ENCODE measurements around the gene AKAP13. TPM values are rescaled to one million over a fixed set of nuclear protein-coding genes. Genes with fewer than 3 reads are reported as not detected.

Gene AKAP13
- total RNA-seq, 1 donor from 2014 or later = 196 TPM

- DNase-seq (ENCODE audit: low spot score) = no peak
Observed at GRCh38 chr15:85694091-85694490, 313.7 kb downstream of the AKAP13 start.

DNA sequence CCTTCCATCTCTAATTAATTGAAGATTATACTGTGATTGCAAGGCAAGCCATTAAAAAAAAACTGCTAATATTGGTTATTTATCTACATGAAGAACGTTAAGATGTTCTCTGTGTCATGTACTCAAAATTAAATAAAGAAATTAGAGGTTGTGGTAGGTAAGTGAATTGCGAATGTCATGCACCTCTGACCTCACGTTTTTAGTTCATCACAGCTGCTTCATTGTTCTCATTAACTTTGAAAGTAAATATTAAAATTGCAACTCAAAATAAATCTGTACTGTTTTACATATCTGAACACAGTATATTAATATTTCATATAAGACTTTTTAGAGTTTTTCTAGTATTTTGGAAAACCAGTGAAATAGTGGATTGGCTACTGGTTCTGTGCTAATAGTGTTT, 320.4 kb downstream of the AKAP13 start:
- DNase-seq (ENCODE audit: low spot score) = no peak

DNA sequence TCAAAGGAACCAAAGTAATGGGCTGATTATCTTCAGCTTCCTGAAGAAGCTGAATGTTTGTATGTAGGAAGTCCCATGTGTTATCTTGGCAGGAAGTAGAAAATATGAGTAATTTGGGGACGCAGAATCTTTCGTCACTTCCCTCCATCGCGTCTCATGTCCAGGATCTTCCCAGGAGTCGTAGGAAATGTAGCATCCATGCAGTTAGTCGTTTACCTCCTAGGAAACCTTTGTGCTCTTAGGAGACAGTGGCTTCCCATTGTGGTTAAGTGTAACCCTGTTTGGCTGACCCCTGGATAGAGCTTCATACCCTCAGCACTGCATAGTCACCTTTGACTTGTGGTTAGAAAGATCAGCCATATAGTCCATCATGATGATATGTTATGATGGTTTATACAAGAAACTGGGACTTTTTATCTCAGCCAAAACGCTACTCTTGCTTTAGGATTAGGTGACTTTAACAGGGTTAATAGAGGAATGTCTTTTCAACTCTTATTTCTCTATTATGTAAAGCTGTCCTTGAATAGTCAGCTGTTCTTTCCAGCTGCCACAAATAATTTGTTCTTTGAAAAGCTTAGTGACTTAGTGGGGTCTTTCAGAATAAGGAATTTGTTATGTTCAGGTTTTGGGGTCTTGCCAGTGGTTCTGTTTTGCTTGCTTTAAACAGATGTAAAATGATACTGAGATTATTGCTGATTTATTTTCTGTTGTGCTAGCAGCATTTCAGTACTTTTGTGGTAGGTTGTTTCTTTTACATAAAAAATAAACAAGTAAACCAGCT, 322.1 kb downstream of the AKAP13 start:
- DNase-seq (ENCODE audit: low spot score) = peak; percentile 87

DNA sequence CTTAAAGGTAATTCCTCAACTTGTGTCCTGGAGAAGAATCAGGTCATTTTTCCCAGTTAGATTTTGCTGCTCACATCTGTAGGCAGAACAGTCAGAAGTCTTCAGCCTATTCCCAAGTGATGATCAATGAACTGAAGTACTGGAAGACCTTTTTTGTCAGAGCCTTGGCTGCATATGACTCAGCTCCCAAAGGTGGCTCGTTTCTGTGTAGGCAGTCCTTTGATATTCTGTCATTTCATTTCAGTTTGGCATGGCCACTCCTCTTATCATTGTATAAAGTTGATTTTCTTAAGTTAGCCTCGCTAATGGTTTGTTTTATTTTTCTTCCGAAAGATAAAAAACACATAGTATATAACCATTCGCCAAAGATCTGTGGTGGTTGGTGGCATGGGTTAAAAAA, 323.7 kb downstream of the AKAP13 start:
- no peak for DNase-seq (ENCODE audit: low spot score)

- DNase-seq (ENCODE audit: low spot score) = peak; percentile 78
Observed at GRCh38 chr15:85704720-85705429, 324.5 kb downstream of the AKAP13 start.

- DNase-seq (ENCODE audit: low spot score) = peak; percentile 96
Observed at GRCh38 chr15:85706779-85707518, 326.5 kb downstream of the AKAP13 start.

DNA sequence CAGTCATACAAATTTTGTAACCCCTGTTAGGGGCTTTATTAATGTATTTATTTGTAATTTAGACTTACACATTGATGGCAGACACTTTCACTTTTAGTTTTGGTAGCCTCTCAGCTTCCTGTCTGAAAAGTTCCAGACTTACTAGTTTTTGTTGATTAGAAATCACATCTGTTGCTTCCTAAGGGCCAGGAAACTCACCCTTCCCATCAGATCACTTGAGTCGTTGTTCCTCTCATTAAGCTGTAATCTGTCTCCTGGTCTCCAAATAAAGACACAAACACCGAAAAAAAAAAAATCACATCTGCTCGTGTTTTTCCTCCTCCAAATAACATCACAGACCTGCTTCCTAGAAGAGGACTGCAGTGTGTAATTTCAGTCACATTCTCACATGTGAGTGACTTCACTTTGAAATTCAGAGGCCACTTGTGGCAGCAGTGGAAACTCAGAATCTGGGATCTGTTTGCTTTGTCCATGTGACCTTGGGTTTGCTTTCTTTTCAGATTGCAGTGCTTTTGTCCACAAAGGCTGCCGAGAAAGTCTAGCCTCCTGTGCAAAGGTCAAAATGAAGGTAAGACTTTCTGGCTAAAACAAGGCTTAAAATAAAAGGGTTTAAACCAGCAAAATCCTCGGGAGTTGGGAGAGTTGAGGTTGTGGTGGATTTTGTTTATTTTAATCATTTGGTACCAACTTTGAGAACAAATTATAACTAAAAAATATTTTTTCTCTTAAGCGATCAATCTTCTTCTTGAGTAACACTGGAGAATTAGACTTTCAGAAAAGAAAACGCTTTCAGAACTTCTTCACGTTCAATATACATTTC, 327.3 kb downstream of the AKAP13 start:
- DNase-seq (ENCODE audit: low spot score) = peak; percentile 55

DNA sequence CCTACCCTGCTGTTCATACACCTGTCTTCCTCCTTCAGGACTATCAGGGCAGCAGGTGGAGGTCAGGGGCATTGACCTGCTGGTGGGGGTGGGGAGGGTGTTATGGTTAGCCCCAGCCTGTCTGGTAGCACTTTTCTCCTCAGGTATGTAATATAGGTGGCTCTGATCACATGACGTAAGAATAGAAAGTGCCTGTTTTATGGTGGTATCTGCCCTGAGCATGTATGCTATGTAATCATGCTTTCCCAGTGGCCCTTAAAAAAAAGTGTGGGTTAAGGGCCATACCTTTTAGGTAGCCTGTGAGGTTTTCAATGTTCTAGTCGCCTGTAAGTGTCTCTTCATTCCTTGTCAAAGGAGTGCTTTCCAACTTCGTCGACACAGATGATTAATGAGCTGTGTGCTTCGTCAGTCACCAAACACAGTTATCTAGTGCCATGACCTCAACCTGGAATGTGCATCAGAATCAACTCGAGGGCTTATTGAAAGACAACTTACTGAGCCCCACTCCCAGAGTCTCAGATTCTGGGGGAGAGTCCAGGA, 328.1 kb downstream of the AKAP13 start:
- peak; percentile 74 for DNase-seq (ENCODE audit: low spot score)

GRCh38 chr15:85709250-85709649, 328.8 kb downstream of the AKAP13 start:
- no peak for DNase-seq (ENCODE audit: low spot score)

DNA sequence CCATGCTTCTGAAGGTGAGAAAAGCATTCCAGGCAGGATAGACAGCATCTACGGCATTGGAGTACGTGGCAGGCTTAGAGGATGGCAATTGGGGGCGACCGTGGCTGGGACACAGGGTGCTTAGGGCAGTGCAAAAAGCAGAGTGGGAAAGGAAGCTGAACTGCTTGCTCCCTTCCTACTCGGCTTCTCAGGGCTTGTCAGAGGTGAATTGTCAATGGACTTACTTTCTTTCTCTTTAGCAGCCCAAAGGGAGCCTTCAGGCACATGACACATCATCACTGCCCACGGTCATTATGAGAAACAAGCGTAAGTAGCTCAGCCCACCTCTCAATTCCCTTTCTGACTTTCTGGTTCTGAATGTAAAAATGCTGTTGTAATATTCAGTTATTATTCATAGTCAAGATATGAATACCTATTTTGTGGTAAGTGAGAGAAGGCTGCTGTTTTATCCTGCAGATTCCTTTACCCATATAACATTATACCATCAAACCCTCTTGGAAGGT, 330.0 kb downstream of the AKAP13 start:
- DNase-seq (ENCODE audit: low spot score) = no peak

DNA sequence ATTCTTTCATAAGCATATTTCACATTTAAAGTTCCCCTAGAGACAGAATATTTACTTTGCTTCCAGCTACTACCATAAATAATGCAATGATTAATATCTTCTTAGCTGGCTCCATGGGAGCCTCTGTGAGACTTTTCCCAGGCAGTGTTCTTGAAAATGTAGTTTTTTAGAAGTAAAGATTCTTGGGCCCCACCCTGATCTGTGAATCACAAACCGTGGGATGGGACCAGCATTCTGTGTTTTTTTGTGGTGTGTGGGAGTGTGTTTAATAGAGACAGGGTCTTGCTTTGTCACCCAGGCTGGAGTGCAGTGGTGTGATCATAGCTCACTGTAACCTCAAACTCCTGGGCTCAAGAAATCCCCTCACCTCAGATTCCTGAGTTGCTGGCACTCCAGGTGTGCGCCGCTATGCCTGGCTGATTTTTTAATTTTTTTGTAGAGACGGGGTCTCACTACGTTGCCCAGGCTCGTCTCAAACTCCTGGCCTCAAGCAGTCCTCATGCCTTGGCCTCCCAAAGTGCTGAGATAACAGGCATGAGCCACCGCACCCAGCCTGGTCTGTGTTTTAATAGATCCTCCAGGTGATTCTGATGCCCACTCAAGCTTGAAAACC, 331.3 kb downstream of the AKAP13 start:
- no peak for DNase-seq (ENCODE audit: low spot score)

DNA sequence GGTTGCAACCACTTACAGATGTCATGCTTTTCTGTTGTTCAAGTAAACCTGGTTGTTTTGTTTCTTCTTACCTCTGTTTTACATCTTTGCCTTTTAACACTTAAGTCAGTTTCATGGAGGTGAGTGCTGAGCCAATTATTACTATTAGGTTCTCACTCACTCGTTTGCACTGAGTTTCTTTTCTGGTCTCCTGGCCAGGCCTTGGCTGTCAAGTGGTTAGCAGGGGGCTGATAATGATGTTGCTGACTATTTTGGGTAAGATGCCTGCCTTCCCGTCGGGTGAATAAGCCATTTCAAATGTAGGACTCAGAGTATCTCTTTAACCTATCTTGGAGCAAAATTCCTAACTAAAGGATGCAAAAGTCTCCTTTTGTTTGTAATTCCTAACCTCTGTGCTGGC, 335.9 kb downstream of the AKAP13 start:
- DNase-seq (ENCODE audit: low spot score) = no peak

DNA sequence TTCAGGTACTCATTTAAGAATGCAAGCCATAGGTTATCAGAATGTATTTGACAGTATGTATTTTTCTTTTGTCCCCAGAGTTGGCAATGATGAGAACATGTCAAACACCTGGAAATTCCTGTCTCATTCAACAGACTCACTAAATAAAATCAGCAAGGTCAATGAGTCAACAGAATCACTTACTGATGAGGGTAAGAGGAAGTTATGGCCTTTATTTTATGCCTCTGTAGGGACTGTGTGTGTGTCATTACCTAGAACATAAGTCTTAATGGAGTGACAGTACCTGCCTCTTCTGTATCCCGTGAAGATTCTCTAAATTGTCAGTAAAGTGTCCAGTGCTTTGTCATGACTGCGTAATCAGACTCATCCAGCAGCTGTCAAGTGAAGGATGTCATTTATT, 336.8 kb downstream of the AKAP13 start:
- DNase-seq (ENCODE audit: low spot score) = no peak

DNA sequence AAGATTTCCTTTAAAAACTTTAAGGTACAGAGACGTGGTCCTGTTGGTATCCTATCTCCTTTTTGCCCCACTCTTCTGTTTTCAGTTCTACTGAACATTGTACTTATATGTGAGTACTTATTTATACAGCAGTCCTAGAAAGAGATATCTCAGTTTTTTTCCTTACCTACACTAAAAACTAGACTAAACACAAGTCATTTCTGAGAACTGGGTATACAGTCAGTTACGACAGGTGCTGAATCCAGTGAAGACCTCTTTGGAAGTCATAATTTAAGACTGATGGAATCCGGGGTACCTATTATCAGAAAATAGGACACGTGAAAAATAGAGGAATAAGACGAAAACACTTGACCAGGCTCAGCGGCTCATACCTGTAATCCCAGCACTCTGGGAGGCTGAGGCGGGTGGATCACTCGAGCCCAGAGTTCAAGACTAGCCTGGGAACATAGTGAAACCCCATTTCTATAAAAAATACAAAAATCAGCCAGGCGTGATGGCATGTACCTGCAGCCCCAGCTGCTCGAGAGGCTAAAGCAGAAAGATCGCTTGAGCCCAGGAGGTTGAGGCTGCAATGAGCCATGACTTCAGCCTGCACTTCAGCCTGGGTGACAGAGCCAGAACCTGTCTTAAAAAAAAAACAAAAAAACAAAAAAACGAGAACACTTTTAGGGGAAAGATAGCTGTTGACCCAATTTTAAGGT, 338.0 kb downstream of the AKAP13 start:
- DNase-seq (ENCODE audit: low spot score) = no peak

DNA sequence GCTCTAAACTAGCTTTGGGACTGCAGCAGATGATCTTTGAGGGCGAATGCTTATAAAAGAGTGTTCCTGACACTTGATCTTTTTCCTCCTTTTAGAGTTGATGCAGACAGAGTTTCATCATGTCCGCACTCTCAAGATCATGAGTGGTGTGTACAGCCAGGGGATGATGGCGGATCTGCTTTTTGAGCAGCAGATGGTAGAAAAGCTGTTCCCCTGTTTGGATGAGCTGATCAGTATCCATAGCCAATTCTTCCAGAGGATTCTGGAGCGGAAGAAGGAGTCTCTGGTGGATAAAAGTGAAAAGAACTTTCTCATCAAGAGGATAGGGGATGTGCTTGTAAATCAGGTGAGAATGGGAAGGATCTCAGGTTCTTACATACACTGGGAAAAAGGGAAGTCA, 338.6 kb downstream of the AKAP13 start:
- no peak for DNase-seq (ENCODE audit: low spot score)

GRCh38 chr15:85722374-85723152, 342.2 kb downstream of the AKAP13 start:
- no peak for DNase-seq (ENCODE audit: low spot score)

- DNase-seq (ENCODE audit: low spot score) = peak; percentile 47
Observed at GRCh38 chr15:85723960-85724945, 343.9 kb downstream of the AKAP13 start.

DNA sequence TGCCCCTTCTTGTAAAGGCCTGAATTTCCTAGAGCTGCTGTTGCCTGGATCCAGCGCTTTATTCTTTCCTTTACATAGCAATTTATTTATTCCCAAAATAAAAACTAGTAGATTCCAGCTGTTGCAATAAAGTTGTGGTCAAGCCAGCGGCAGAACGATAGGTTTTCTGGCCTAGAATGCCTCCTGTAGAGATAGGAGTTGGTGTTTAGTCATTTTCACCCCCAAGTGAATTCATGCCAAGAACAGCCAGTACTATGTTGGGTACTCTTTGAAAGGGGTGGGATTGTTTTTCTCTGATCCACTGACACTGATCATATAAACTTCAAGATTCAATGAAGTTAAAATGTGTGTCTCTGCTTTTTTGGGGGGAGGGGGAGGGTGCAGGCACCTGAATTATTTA, 344.6 kb downstream of the AKAP13 start:
- no peak for DNase-seq (ENCODE audit: low spot score)

All from umbilical cord (tissue), 2 donors.